ENCODE measurements around the gene GBP2.

The GBP2 gene

GRCh38 chr1:89064632-89065031 is 61.3 kb downstream of the GBP2 start:
- DNase-seq = no peak

- DNase-seq = no peak
Observed at GRCh38 chr1:89063094-89063493, 62.8 kb downstream of the GBP2 start.

- DNase-seq = no peak
Observed at GRCh38 chr1:89060091-89060490, 65.8 kb downstream of the GBP2 start.

Measured in activated T-cell treated with anti-CD3 and anti-CD28 coated beads, Interleukin-2, amount 50 U/mL, for 48 hours (primary cell).